GM12891 (cell line): ENCODE measurements around the gene ENTR1.

ENCODE experiments used
- POLR2AphosphoS5 ChIP-seq: IDR thresholded peaks from 2 replicates; pipeline ENCODE4 v1.6.1; 2011; ENCODE audit warnings: low read depth, low read length, control low read depth
- TAF1 ChIP-seq: IDR thresholded peaks from 2 replicates; pipeline ENCODE4 v1.6.1; 2011; ENCODE audit warnings: low read depth, low read length, control low read depth

DNA sequence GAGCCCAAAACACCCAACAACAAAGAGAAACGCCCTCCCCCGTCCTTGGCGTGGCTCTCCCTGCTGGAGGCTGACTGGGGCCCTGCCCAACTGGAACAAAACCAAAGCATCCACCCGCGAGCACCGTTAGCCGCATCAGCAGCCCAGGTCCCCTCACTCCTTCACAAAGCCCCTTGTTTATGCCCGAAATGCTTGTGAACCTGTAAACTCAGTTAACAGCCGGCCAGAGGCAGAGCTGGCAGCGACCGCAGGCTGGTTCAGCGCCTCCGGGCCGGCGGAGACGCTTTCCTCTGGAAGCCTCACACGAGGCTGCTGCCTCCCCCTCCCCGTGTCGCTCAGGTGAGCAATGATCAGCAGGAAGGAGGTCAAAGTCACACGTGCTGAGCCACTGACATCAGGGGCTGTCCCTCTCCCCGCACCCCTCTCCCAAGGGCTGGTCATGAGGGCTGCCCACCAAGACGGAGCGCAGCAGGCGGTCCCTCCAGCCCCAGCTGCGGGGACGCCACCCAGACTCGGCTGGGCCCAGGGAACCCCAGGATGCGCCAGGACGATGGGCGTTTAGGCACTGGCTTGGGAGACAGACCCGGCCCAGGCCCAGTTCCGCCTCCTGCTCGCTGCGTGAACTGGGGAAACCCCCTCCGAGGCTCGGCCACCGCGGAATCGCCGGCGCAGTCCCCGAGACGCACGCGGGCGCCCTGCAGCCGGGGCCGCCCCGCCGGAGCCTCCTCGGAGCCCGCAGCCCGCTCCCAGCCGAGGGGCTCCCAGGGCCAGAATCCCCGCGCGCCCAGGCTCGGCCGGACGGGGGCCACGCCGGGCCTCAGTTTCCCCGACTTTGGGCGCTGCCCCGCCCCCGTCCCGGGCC lies 11.0 kb downstream of the ENTR1 start:
- TF ChIP-seq TAF1 = no peak
- no peak for TF ChIP-seq POLR2AphosphoS5
